Tibial artery (tissue), 4 donors: ENCODE measurements around the gene LRRFIP1.

Source experiments
- DNase-seq, 2 donors: peaks; one replicate each; pipeline ENCODE4 v3.0.0-alpha.2; 2019
- H3K27ac ChIP-seq, 2 donors: fragments of 200-600 bp; sonication (generic) in 1 of 2; 1 replicate in 1 of 2; 2 replicates in 1 of 2; pipeline ENCODE4 v1.5.1; 2018 to 2019; ENCODE audit warnings: mild to moderate bottlenecking in 1 of 2
- H3K27me3 ChIP-seq, 2 donors: fragments of 200-600 bp; sonication (generic) in 1 of 2; one replicate each; pipeline versions ENCODE4 v1.5.1 to v1.6.0; 2016 to 2019
- H3K36me3 ChIP-seq, 3 donors: fragments of 200-600 bp; sonication (generic) in 2 of 3; one replicate each; pipeline ENCODE4 v1.5.1; 2016 to 2019; ENCODE audit warnings: mild to moderate bottlenecking in 2 of 3
- H3K4me1 ChIP-seq, 4 donors: fragments of 200-600 bp; sonication (generic) in 2 of 4; 1 replicate in 3 of 4; 2 replicates in 1 of 4; pipeline ENCODE4 v1.5.1; 2016 to 2019
- H3K4me3 ChIP-seq, 2 donors: fragments of 200-600 bp; sonication (generic) in 1 of 2; 1 replicate in 1 of 2; 2 replicates in 1 of 2; pipeline ENCODE4 v1.5.1; 2018 to 2019; ENCODE audit warnings: mild to moderate bottlenecking in 2 of 2
- H3K9me3 ChIP-seq, 3 donors: fragments of 200-600 bp; sonication (generic) in 1 of 3; one replicate each; pipeline ENCODE4 v1.5.1; 2016 to 2019
- CTCF ChIP-seq, 2 experiments: fragments of 200-600 bp in 1 of 2; fragments of 450-650 bp in 1 of 2; IDR thresholded peaks; one replicate each; pipeline ENCODE4 v1.5.1; 2017 to 2019; ENCODE audit warnings: antibody characterized with exemption in 2 of 2, mild to moderate bottlenecking in 1 of 2, moderate library complexity in 1 of 2
- intact Hi-C: fragments of 100-400 bp; cut with DNase I; formaldehyde crosslinking; loops from one replicate; pipeline ENCODE4 v1.15.0; 2023; ENCODE audit warnings: low total_unique reads

Gene LRRFIP1

GRCh38 chr2:237649541-237650454 is 22.4 kb downstream of the LRRFIP1 start:
- Histone ChIP-seq H3K4me3 (no peak overlapping the region), H3K9me3 (no peaks in the 10 kb centered on the region), H3K36me3 (peaks cover 6 to 29% (median 15%) of the 10 kb centered on the region in 3 donors), H3K4me1 (peaks cover 0 to 55% (median 3%) of the 10 kb centered on the region in 4 donors), H3K27ac (no peak overlapping the region), H3K27me3 (no peaks in the 10 kb centered on the region)
- DNase-seq = no peak
- TF ChIP-seq CTCF (IDR thresholded peaks at IDR 0.05) = no peak
- intact Hi-C loops = loop anchor here (2.0 kb wide), 1 partner anchor 19 kb away; no protein-coding TSS in a partner anchor

- no peak for TF ChIP-seq CTCF (IDR thresholded peaks at IDR 0.05)
- peaks cover 0 to 55% (median 3%) of the 10 kb centered on the region in 4 donors for H3K4me1 ChIP-seq
- H3K4me3 ChIP-seq = no peak overlapping the region
- H3K36me3 ChIP-seq = peaks cover 5 to 23% (median 9%) of the 10 kb centered on the region in 3 donors
- intact Hi-C loops = loop anchor here (2.0 kb wide), 1 partner anchor 20 kb away; no protein-coding TSS in a partner anchor
- DNase-seq = no peak
- no peak overlapping the region for H3K27ac ChIP-seq
- no peaks in the 10 kb centered on the region for H3K9me3 ChIP-seq
- H3K27me3 ChIP-seq = no peaks in the 10 kb centered on the region
Measured at GRCh38 chr2:237650455-237650850, 23.1 kb downstream of the LRRFIP1 start.

- H3K36me3 ChIP-seq = peaks cover 0 to 12% (median 4%) of the 10 kb centered on the region in 3 donors
- DNase-seq = no peak
- intact Hi-C loops = loop anchor here (2.0 kb wide), 1 partner anchor 21 kb away; no protein-coding TSS in a partner anchor
- H3K9me3 ChIP-seq = no peaks in the 10 kb centered on the region
- H3K27ac ChIP-seq = no peak overlapping the region
- no peak overlapping the region for H3K4me3 ChIP-seq
- TF ChIP-seq CTCF (IDR thresholded peaks at IDR 0.05) = no peak
- no peaks in the 10 kb centered on the region for H3K27me3 ChIP-seq
- H3K4me1 ChIP-seq = peaks cover 0 to 55% (median 3%) of the 10 kb centered on the region in 4 donors
Measured at GRCh38 chr2:237651761-237652160, 24.4 kb downstream of the LRRFIP1 start.

GRCh38 chr2:237652181-237652580 is 24.8 kb downstream of the LRRFIP1 start:
- Histone ChIP-seq H3K9me3 (no peaks in the 10 kb centered on the region), H3K27ac (no peak overlapping the region), H3K4me3 (no peak overlapping the region), H3K36me3 (peaks cover 0 to 12% (median 4%) of the 10 kb centered on the region in 3 donors), H3K27me3 (no peaks in the 10 kb centered on the region), H3K4me1 (peaks cover 0 to 51% (median 3%) of the 10 kb centered on the region in 4 donors)
- no peak for TF ChIP-seq CTCF (IDR thresholded peaks at IDR 0.05)
- no peak for DNase-seq
- intact Hi-C loops = no loop called here

GRCh38 chr2:237652854-237653253 is 25.5 kb downstream of the LRRFIP1 start:
- intact Hi-C loops = no loop called here
- DNase-seq = no peak
- TF ChIP-seq CTCF (IDR thresholded peaks at IDR 0.05) = no peak

More at GRCh38 chr2:237652854-237653253, 25.5 kb downstream of the LRRFIP1 start:
- H3K4me1 ChIP-seq = peaks cover 0 to 45% (median 3%) of the 10 kb centered on the region in 4 donors
- no peak overlapping the region for H3K4me3 ChIP-seq
- H3K27me3 ChIP-seq = no peaks in the 10 kb centered on the region
- H3K9me3 ChIP-seq = no peaks in the 10 kb centered on the region
- no peak overlapping the region for H3K27ac ChIP-seq
- peaks cover 0 to 12% (median 4%) of the 10 kb centered on the region in 3 donors for H3K36me3 ChIP-seq
